ENCODE results near the gene PDSS2.

PDSS2 gene

GRCh38 chr6:107244742-107245480 is 214.5 kb downstream of the PDSS2 start:
- DNase-seq (ENCODE audit: low read depth): no peak
- no peak for TF ChIP-seq MAX (IDR thresholded peaks at IDR 0.05; ENCODE audit: low read depth, low read length)
- TF ChIP-seq POLR2A (IDR thresholded peaks at IDR 0.05; ENCODE audit: extremely low read depth, insufficient read length): no peak
- TF ChIP-seq MYC (IDR thresholded peaks at IDR 0.05; ENCODE audit: low read depth, low read length): no peak
- TF ChIP-seq, protein P1, sequence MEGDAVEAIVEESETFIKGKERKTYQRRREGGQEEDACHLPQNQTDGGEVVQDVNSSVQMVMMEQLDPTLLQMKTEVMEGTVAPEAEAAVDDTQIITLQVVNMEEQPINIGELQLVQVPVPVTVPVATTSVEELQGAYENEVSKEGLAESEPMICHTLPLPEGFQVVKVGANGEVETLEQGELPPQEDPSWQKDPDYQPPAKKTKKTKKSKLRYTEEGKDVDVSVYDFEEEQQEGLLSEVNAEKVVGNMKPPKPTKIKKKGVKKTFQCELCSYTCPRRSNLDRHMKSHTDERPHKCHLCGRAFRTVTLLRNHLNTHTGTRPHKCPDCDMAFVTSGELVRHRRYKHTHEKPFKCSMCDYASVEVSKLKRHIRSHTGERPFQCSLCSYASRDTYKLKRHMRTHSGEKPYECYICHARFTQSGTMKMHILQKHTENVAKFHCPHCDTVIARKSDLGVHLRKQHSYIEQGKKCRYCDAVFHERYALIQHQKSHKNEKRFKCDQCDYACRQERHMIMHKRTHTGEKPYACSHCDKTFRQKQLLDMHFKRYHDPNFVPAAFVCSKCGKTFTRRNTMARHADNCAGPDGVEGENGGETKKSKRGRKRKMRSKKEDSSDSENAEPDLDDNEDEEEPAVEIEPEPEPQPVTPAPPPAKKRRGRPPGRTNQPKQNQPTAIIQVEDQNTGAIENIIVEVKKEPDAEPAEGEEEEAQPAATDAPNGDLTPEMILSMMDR (IDR thresholded peaks at IDR 0.05; ENCODE audit: low read depth, low read length): no peak
- H3K4me3 ChIP-seq (ENCODE audit: low read depth, low read length): no peak overlapping the region

DNA sequence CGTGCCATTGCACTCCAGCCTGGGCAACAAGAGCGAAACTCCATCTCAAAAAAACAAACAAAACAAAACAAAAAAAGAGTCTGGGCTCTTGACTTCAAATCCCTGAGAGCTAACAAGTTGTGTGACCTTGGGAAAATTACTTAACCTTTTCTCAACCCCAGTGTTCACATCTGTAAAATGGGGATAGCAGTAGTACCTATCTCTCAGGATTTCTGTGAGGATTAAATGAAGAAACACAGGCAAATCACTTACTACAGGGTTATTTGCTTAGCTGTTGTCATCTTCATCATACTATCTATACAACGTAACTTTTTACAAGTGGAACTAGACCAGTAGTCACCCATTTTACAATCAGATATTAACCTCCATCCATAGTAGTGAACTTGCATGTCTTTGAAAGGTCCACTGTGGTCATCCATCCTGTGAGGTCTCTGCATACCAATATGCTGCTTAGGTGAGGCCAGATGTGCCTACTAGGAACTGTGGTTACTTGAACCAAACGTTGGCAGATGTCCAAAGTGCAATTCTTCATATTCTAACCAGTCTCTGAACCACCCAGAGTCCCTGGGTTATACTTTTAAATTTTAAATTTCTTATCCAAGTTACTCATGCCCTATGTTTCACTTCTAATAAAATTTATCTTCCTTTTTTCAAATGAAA is 215.2 kb downstream of the PDSS2 start:
- no peak overlapping the region for H3K4me3 ChIP-seq (ENCODE audit: low read depth, low read length)
- no peak for DNase-seq (ENCODE audit: low read depth)

GRCh38 chr6:107243471-107243870 is 215.9 kb downstream of the PDSS2 start:
- no peak overlapping the region for H3K4me3 ChIP-seq (ENCODE audit: low read depth, low read length)
- no peak for TF ChIP-seq MAX (IDR thresholded peaks at IDR 0.05; ENCODE audit: low read depth, low read length)
- no peak for DNase-seq (ENCODE audit: low read depth)

More for the DNA sequence above, 215.2 kb downstream of the PDSS2 start:
- TF ChIP-seq POLR2A (IDR thresholded peaks at IDR 0.05; ENCODE audit: extremely low read depth, insufficient read length) (no peak), MYC (IDR thresholded peaks at IDR 0.05; ENCODE audit: low read depth, low read length) (no peak), MAX (IDR thresholded peaks at IDR 0.05; ENCODE audit: low read depth, low read length) (no peak)
- TF ChIP-seq, protein P1 (IDR thresholded peaks at IDR 0.05; ENCODE audit: low read depth, low read length): no peak

DNA sequence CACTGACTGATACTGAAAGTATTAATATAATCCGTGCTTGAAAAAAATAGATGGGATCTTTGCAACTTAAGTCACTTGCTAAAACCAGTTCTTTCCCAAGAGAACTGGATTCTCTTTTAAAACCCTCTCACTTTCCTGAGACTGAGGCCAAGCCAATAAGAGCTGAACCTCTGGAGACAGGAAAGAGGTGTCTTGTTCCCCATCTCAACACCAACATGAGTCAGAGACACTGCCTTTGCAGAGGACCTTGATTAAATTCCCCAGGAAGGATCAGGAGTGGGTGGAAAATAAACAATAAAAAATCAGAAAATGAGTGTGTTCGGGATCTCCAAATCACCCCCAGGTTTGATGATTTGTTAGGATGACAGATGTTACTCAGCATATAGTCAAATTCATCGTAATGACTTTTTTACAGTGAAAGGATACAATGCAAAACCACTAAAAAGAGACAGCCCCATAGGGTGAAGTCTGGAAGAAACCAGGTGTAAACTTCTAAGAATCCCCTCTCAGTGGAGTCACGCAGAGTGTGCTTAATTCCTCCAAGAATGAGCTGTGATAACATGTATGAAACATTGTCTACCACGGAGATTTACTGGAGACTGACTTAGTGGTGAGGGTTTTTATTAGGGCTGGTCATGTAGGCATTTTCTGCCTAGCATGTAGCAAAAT is 221.2 kb downstream of the PDSS2 start:
- TF ChIP-seq MYC (IDR thresholded peaks at IDR 0.05; ENCODE audit: low read depth, low read length): no peak
- no peak for TF ChIP-seq POLR2A (IDR thresholded peaks at IDR 0.05; ENCODE audit: extremely low read depth, insufficient read length)
- no peak for TF ChIP-seq MAX (IDR thresholded peaks at IDR 0.05; ENCODE audit: low read depth, low read length)
- TF ChIP-seq, protein P1 (IDR thresholded peaks at IDR 0.05; ENCODE audit: low read depth, low read length): no peak
- no peak for DNase-seq (ENCODE audit: low read depth)
- no peak overlapping the region for H3K4me3 ChIP-seq (ENCODE audit: low read depth, low read length)

GRCh38 chr6:107235511-107235910 is 223.9 kb downstream of the PDSS2 start:
- H3K4me3 ChIP-seq (ENCODE audit: low read depth, low read length): no peak overlapping the region
- DNase-seq (ENCODE audit: low read depth): no peak
- TF ChIP-seq, protein P1 (IDR thresholded peaks at IDR 0.05; ENCODE audit: low read depth, low read length): no peak
- TF ChIP-seq MYC (IDR thresholded peaks at IDR 0.05; ENCODE audit: low read depth, low read length) (no peak), POLR2A (IDR thresholded peaks at IDR 0.05; ENCODE audit: extremely low read depth, insufficient read length) (no peak), MAX (IDR thresholded peaks at IDR 0.05; ENCODE audit: low read depth, low read length) (no peak)

GRCh38 chr6:107235007-107235406 is 224.4 kb downstream of the PDSS2 start:
- TF ChIP-seq MYC (IDR thresholded peaks at IDR 0.05; ENCODE audit: low read depth, low read length) (no peak), MAX (IDR thresholded peaks at IDR 0.05; ENCODE audit: low read depth, low read length) (no peak)
- TF ChIP-seq, protein P1 (IDR thresholded peaks at IDR 0.05; ENCODE audit: low read depth, low read length): no peak
- H3K4me3 ChIP-seq (ENCODE audit: low read depth, low read length): no peak overlapping the region
- no peak for DNase-seq (ENCODE audit: low read depth)
